CD4-positive, alpha-beta T cell treated with Interferon alpha-2 for 1 hour (primary cell): ENCODE measurements around the gene ZNF823.
"Not testable (repeated sequence)": the region's sequence is repeated elsewhere in the genome, so short reads cannot be mapped to it uniquely, and the experiment has no call there.

Experiments used
- DNase-seq, 2 donors: peaks; one replicate each; pipeline ENCODE4 v3.0.0-alpha.2; 2020 to 2022

The ZNF823 gene

DNA sequence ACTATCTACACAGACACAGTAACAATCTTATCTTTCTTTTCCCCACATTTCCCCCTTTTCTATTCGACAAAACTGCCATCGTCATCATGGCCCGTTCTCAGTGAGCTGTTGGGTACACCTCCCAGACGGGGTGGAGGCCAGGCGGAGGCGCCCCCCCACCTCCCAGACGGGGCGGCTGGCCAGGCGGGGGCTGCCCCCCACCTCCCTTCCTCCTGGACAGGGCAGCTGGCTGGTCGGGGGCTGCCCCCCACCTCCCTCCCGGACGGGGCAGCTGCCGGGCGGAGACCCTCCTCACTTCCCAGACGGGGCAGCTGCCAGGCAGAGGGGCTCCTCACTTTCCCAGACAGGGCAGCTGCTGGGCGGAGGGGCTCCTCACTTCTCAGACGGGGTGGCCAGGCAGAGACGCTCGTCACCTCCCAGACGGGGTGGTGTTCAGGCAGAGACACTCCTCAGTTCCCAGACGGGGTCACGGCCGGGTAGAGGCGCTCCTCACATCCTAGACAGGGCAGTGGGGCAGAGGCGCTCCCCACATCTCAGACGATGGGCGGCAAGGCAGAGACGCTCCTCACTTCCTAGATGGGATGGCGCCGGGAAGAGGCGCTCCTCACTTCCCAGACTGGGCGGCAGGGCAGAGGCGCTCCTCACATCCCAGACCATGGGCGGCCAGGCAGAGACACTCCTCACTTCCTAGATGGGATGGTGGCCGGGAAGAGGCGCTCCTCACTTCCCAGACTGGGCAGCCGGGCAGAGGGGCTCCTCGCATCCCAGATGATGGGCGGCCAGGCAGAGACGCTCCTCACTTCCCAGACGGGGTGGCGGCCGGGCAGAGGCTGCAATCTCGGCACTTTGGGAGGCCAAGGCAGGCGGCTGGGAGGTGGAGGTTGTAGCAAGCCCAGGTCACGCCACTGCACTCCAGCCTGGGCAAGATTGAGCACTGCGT is 61.8 kb downstream of the ZNF823 start:
- DNase-seq = not testable (repeated sequence)

DNA sequence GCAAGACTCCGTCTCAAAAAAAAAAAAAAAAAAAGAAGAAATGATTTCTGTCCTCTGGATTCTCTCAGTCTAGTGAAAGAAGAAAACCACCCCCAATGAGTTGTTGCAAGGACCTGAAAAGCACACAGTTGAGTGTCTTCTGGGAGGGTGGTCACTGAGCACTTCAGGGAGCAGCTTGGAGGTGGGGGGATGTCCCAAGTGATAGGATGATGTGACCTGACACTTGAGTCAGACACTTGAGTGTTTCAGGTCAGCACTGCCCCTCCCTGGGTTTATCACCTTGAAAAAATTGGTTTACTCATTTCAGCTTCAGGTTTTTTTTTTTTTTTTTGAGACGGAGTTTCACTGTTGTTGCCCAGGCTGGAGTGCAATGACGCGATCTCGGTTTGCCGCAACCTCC is 63.2 kb downstream of the ZNF823 start:
- DNase-seq = no peak

DNA sequence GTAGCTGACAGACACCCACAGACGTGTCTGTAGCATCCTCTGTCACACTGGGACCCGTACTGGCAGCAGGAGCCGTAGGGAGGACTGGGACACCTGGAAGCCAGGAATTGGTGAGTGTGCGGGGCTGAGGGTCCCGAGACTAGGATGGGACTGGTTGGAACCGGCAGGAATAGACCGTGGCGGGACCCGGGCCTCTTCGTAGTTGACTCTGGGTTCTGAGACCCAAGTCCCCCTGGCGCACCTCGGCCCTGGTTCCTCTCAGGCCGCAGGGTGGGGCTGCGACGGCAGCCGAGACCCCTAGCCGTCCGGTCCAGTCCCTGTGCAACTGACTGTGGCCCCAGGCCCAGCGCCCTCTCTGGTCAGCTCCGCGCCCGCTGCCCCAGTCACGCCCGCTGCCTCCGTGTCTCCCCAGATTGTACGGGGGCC is 64.7 kb downstream of the ZNF823 start:
- DNase-seq = no peak

DNA sequence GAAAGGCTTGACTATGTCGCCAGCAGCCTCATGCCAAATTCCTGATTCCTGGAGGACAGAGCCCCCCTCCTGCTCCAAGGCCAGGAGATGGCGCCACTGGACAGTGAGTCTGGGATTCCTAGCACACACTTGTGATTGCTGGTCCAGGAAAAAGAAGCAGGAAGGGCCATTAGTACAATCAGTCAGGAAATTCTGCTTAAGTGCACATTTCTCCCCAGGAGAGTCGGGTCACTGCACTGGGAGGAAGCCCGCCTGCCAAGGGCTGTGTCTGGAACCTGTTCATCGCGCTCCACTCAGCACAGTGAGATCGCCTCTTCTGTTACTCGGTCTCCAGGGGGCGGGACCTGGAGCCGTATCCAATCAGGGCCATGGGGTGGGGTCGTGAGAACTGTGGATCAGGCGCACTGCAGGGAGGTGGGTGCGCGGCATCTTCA is 65.1 kb downstream of the ZNF823 start:
- no peak for DNase-seq
